Mucosa of gallbladder (tissue), 1 donor: ENCODE data around the gene ZNF862. TPM values are rescaled to one million over a fixed set of nuclear protein-coding genes. Genes with fewer than 3 reads are reported as not detected.
"Not testable (repeated sequence)": the region's sequence is repeated elsewhere in the genome, so short reads cannot be mapped to it uniquely, and the experiment has no call there.

Source experiments
- DNase-seq: peaks from one replicate; pipeline ENCODE4 v3.0.0-alpha.2; 2020; ENCODE audit warnings: low spot score
- total RNA-seq: library from RNA; stranded (reverse); gene quantifications from one replicate; pipeline ENCODE4 v1.2.1, GENCODE V29; 2021
- donor health status: DM: no; HTN: no; CAD: no.

The ZNF862 gene
- total RNA-seq, 1 donor from 2014 or later = 31.3 TPM

DNA sequence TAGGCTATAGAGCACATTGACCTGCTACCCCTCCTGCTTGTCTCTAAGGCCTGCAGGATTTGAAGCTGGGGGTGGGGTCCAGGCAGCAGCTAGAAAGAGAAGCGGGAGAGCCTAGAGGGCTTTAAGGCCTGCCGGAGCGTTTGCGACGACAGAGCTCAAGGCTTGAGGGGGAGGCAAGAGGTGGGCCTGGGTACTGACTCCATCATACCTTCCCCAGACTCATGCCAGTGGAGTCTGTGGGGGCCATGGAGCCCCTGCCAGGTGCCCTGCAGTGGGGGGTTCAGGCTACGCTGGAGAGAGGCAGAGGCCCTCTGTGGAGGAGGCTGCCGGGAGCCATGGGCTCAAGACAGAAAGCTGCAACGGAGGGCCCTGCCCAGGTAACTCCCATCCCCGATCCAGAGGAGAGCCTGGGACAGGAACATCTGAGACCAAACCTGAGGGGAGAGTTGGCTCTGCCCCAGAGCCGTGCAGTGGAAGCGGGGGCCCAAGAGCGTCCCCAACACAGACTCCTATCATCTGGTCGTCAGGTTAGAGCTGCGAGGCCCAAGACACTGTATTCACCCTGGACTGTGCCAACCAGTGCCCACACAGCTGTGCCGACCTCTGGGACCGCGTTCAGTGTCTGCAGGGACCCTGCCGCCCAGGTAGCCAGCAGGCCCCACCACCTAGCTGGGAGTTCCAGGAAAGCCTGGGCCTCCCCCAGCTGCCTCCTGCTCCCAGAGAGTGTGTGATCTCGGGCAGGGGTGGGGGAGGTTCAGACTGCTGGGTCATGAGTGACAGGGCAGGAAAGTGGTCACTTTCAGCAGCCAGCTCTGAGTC is 13.2 kb upstream of the ZNF862 start:
- no peak for DNase-seq

DNA sequence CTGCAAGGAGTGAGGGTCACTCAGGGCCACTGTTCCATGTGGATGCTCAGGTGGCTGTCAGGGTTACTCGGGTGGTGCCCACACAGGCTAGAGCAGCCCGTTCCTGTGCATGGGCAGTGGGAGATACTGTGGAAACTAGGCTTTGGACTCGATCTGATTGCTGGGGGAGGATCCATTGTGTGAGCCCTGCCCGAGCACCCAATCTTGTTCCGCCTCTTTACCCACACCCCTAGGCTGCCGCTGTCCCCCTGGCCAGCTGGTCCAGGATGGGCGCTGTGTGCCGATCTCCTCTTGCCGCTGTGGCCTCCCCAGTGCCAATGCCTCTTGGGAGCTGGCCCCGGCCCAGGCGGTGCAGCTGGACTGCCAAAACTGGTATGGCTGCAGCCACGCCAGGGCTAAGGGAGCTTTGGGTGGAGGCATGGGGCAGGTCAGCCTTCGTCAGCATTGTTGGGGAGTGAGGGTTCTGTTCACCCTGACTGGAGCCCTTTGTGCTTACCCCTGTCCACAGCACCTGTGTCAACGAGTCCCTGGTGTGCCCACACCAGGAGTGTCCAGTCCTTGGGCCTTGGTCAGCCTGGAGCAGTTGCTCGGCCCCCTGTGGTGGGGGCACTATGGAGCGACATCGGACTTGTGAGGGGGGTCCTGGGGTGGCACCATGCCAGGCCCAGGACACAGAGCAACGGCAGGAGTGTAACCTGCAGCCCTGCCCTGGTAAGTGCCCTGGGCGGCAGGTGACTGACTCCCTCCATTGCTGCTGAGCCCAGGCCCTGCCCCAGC is 12.4 kb upstream of the ZNF862 start:
- no peak for DNase-seq

DNA sequence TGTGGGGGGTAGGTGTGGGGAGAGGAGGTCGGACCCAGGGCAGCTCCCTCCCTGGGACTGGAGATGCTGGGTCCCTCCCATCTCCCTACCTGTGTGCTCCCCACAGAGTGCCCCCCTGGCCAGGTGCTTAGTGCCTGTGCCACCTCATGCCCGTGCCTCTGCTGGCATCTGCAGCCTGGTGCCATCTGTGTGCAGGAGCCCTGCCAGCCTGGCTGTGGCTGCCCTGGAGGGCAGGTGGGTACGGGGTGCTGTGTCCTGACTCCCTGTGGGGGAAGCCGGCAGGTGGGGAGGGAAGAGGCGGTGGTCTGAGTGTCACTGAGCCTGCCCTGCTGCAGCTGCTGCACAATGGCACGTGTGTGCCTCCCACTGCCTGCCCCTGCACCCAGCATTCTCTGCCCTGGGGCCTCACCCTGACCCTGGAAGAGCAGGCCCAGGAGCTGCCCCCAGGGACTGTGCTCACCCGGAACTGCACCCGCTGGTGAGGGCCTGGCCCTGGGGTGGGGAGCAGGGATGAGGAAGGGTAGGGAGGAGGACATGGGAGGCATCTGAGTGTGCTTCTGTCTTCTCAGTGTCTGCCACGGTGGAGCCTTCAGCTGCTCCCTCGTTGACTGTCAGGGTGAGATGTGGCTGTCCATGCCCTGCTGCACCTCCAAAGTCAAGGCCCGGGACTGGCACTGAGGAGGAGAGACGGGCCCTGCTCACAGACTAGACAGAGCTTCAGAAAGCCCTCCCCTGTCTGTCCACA is 11.7 kb upstream of the ZNF862 start:
- no peak for DNase-seq

DNA sequence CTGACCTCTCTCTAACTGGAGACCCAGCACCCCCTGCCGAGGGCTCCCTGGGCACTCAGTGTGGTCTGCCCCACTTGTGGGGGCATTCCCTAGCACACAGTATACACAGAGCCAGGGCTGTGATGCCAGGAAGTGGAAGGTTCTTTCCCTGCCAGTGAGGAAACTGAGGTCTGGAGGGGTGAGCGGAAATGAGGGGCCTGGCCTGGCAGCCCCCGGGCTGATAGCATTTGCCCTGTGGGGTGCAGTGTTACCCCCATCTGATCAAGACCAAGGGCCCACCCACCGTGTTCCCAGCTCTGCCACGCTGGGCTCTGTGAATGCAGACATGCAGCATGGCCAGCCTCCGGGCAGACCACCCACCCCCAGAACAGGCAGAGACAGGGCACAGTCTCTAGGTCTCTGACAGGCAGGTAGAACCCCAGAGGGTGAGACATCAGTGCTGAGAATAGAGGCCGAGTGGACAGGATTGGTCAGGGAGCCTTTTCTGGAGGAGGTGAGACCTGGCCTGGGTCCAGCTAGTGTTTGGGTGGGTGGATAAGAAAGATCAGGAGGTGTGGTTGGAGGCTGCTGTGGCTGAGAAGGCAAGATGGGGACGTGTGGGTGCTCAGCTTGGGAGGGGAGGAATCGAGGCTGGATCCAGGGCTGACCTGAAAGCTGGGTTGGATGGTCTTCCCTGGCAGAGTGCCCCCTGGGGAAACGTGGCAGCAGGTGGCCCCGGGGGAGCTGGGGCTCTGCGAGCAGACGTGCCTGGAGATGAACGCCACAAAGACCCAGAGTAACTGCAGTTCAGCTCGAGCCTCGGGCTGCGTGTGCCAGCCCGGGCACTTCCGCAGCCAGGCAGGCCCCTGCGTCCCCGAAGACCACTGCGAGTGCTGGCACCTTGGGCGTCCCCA is 10.8 kb upstream of the ZNF862 start:
- DNase-seq = no peak

DNA sequence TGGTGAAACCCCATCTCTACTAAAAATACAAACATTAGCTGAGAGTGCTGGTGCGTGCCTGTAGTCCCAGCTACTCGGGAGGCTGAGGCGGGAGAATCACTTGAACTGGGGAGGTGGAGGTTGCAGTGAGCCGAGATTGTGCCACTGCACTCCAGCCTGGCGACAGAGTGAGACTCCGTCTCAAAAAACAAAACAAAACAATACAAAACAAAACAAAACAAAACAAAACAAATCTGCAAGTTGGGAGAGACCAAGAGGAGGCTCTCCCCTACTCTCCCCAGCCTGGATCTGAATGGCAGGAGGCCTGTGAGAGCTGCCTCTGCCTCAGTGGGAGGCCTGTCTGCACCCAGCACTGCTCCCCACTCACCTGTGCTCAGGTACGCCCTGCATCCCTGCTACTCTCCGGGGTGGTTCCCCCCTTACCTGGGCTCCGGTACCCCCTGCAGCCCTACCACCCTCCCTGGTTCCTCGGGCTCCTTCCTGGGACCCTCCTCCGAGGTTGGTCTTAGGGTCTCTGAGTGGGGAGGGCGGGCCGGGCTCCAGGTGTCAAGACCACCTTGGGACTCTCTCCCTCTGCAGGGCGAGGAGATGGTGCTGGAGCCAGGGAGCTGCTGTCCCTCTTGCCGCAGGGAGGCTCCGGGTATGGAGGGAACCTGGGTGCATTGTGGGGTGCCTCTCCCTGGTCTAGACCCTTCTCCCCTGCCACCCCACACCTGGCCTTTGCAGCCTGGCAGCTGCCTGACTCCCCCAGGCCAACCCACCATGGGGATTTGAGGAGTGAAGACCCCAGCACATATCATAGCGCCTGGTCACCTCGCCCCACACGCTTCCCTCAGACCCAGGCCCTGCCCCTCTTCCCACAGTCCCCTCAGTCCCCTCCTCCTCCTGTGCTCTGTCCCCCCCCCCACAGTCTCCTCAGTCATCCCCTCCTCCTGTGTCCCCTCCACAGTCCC is 9.5 kb upstream of the ZNF862 start:
- no peak for DNase-seq

DNA sequence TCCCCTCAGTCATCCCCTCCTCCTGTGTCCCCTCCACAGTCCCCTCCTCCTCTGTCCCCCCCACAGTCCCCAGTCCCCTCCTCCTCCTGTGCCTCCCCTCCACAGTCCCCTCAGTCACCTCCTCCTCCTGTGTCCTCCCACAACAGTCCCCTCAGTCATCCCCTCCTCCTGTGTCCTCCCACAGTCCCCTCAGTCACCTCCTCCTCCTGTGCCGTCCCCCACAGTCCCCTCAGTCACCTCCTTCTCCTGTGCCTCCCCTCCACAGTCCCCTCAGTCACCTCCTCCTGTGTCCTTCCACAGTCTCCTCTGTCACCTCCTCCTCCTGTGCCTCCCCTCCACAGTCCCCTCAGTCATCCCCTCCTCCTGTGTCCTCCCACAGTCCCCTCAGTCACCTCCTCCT is 7.6 kb upstream of the ZNF862 start:
- DNase-seq = not testable (repeated sequence)

DNA sequence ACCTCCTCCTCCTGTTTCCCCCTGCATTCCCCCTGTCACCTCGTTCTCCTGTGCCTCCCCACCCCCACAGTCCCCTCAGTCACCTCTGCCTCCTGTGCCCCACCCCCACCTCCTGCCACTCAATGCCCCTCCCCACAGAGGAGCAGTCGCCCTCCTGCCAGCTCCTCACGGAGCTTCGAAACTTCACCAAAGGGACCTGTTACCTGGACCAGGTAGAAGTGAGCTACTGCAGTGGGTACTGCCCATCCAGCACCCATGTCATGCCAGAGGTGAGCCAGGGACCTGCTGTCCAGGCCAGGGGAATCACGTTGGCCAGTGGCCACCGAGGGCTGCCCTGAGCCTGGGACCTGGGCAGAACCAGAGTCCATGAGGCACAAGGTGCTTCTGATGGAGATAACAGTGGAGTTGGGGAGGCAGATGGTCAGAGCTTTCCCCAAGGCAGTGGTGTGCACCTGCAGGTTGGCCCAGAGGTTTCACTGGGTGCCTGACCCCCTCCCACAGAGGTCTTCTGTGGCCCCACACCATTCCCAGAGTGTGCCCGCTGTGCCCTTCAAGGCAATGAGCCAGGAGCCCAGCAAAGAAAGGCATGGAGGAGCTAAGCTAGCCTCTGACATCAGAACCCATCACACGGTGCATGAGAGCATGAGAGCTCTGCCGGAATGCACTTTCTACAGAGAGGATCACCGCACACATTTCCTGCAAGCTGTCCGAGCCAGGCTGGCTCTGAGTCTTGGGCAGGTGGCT is 7.0 kb upstream of the ZNF862 start:
- no peak for DNase-seq

DNA sequence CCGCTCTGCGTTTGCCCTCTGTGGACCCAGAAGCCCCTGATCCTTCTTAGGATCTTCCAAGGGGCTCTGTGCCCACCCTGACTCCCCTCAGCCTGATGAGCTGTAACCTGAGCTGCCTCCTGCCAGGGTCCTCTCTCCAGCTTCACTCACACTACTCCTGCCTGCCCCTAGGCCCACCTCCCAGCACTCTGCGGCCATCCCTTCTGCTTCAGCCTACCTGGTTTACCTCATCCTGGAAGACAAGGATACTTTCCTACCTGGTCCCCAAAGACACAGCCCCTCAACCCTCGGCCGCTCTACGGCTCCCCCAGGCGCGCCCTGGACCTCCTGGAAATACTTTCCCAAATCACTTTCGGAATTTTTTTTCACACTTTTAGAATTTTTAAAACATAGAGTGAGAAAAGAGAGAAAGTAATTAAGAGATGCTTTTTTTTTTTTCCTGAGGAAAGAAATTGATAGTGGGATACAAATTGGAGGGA is 6.4 kb upstream of the ZNF862 start:
- DNase-seq = no peak

DNA sequence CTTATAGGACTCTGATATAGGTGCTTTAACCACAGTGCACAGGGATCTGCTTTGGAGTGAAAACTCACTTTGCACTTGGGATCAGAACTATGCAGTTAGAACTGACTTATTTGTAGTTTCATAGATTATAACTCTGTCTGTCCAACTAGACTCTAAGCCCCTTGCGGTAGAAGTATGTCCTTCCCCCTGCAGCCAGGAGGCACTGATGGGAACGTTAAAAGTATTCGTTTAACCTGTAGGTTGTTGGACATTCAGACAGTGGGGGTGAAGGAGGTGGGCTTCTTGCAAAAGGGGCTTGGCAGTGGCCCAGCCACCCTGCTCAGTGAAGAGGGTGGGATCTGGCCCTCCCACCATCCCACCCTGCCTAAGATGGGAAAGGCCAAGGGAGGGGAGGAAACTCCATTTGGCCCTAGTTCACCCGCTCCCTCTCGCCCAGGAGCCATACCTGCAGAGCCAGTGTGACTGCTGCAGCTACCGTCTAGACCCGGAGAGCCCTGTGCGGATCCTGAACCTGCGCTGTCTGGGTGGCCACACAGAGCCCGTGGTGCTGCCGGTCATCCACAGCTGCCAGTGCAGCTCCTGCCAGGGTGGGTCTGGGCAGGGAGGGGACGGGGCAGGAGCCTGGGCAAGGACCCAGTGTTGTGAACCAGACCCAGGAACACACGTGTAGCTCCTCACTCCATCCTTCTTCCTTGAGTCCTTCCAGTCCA is 5.7 kb upstream of the ZNF862 start:
- DNase-seq = no peak

DNA sequence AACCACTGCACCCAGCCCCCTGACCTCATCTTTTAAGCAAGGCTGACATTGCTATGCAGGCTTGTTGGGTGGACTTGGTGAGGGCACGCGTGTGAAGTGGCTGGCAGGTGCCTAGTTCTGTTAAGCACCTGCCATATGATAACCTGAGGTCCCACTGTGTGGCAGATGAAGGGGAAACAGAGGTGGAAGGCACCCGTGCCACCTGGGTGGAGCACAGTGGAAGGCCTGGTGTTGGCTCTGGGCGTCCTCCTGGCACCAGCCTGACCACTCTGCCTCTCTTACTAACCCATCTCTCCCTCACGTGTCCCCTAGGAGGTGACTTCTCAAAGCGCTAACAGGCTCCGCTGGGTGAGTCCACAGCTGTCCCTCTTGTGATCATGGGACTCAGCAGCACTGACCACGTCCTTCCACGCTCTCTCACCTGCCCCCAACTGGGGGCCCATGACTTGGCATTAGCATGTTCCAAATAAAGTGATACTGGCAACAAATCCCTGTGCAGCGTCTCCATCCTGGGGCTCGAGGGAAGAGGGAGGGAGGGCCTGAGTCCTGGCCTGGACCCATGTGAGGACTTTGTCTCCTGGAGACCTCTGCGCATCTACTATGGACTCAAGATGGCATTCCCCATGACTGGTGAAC is 4.6 kb upstream of the ZNF862 start:
- DNase-seq = no peak

DNA sequence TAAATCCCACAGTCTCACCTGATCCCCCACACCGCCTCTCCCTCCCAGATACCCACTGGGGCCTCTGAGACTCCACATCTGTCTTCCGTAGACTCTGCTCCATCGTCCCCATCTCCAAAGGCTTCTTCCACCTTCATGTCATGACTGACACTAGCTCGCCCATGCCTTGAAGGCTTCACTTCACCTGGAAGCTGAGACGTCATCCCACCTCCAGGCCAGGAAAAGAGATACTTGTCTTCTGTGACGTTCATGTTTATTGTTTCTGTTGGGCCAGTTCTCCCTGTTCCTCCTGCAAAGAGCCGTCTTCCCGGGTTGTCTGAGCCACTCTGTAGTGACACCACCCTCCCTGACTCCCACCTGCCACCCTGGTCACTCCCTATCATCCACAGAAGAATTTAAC is 3.6 kb upstream of the ZNF862 start:
- DNase-seq = no peak

DNA sequence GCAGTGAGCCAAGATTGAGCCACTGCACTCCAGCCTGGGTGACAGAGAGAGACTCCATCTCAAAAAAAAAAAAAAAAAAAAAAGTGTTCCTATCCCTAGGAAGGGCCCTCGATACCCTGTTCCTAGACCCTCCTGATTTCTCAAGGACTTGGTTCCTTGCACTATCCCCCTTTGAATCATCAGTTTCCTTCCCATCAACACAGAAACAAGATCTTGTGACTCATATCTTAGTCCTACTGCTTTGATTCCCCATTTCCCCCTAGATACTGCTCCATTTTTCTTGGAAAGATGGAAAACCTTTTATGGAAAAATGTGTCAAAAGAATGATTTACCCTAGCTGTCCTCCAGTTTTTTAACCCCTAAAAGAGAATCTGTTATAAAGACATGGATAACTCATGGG is 1.7 kb upstream of the ZNF862 start:
- no peak for DNase-seq

DNA sequence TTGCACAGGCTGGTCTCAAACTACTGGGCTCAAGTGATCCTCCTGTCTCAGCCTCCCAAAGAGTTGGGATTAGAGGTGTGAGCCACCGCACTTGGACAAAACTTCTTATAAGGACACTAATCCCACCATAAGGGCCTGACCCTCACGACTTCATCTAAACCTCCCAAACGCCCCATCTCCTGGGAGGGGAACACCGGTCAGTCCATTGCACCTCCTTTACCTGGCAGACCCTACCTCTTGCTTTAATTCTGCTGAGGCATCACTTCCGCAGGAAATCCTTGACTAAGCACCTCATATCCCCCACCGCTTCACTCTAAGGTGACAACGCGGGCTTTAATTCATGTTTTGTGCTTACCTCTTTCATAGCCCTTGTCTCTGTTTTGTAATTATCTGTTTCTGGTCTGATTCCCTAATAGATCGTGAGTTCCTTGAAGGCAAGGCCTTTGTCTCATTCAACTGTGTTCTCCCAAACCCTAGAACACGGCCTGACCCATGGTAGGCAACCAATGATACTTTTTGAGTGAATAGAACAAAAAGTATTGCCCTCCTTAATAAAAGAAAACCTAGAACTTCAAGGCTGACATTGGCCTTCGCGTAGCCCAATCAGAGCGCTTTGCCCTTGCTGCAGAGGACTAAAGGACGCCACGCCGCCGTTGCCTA is 481 bp upstream of the ZNF862 start:
- no peak for DNase-seq

DNA sequence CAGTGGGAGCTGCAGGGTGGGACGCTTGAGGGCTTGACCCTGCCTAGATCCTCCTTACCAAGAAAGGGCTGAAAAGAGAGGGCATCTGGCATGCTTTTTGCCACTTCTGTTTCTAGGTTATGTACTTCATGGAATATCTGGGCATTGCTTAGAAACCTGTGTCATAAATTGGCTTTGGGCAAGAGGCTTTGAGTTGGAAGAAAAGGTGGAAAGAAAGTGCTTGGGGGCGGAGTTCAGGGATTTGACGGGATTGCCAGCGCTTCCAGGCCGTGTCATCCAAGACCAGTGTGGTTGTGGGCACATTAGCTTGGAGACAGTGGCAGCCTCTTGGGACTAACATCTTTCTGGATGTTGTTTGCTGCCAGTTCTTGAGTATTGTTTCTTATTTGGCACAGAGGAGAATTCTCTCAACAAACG is 825 bp downstream of the ZNF862 start:
- no peak for DNase-seq

DNA sequence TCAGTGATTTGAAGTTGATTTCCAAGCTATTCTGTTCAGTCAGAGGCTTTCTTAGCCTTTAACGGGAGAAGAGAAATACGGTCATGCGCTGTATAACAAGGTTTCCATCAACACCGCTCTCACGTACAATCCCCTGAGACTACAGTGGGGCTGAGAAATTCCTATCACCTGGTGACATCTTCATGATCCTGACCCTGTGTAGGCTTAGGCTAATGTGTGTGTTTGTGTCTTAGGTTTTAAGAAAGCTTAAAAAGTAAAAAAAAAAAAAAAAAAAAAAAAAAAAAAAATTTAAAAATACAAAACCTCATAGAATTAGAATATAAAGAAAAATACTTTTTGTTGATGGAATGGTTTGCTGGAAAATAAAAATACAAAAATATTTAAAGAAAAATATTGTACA is 1.8 kb downstream of the ZNF862 start:
- DNase-seq = no peak

DNA sequence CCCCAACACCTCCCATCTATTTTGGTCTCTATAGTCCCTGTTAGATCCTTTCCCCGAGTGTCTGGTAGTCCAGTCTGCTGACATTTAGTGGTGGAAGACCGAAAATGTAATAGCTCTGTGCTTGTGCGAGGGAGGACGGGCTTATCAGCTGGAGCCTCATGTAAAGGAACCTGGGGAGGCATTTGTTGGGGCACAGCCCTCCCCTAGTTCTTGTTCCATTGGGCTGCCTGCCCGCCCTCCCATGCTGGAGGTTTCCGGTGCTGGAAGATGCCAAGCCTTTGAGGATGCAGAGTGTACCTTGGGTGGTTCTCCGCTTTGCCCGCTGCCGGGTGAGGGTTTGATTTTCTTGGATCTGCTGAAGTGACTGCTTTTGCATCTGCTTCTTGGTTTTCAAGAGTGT is 5.4 kb downstream of the ZNF862 start:
- no peak for DNase-seq

DNA sequence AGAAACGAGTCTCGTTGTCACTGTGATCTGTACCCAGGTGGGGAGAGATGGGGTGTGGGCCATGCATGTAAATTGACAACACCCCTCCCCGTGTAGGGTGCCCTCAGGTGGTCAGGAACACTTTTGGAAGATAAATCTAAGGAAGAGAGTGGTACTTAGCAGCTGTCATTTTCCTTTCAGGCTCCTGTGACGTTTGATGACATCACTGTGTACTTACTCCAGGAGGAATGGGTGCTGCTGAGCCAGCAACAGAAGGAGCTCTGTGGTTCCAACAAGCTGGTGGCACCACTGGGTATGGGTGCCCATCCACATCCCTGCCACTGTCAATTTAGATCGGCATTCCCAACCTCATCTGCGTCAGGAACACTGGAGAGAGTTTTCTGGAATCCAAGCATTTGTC is 6.3 kb downstream of the ZNF862 start:
- no peak for DNase-seq
